Astrocyte (in vitro differentiated cells and primary cell): ENCODE results near the gene ZNF407. TPM values are rescaled to one million over a fixed set of nuclear protein-coding genes. Genes with fewer than 3 reads are reported as not detected.

Source experiments
- DNase-seq: peaks from one replicate; pipeline ENCODE4 v3.0.0-alpha.2; 2010; ENCODE audit warnings: low read depth
- FAIRE-seq: peaks from 2 replicates; lab custom pipeline; 2011; peaks lifted over from hg19 to GRCh38; lab: Jason Lieb, UNC
- H2AFZ ChIP-seq: 2 replicates; pipeline ENCODE4 v1.6.0; 2012; ENCODE audit warnings: low read depth, low read length, inconsistent platforms
- H3K27ac ChIP-seq: 2 replicates; pipeline ENCODE4 v1.5.1; 2011; ENCODE audit warnings: low read depth, low read length, inconsistent platforms
- H3K27me3 ChIP-seq: 2 replicates; pipeline ENCODE4 v1.6.0; 2011; ENCODE audit warnings: low read length, inconsistent platforms; ENCODE audit not compliant: insufficient read depth
- H3K36me3 ChIP-seq: 2 replicates; pipeline ENCODE4 v1.5.1; 2011; ENCODE audit warnings: low read length, inconsistent platforms; ENCODE audit not compliant: insufficient read depth
- H3K4me1 ChIP-seq: 2 replicates; pipeline ENCODE4 v1.5.1; 2011; ENCODE audit warnings: low read length, inconsistent platforms; ENCODE audit not compliant: insufficient read depth
- H3K4me2 ChIP-seq: 2 replicates; pipeline ENCODE4 v1.6.0; 2012; ENCODE audit warnings: low read length, inconsistent platforms
- H3K4me3 ChIP-seq: 2 replicates; pipeline ENCODE4 v1.5.1; 2011; ENCODE audit warnings: low read depth, mild to moderate bottlenecking, low read length, inconsistent platforms; ENCODE audit not compliant: insufficient read depth
- H3K79me2 ChIP-seq: 2 replicates; pipeline ENCODE4 v1.6.0; 2012; ENCODE audit warnings: mild to moderate bottlenecking, low read length, inconsistent platforms; ENCODE audit not compliant: insufficient read depth
- H3K9ac ChIP-seq: 2 replicates; pipeline ENCODE4 v1.6.0; 2012; ENCODE audit warnings: mild to moderate bottlenecking, low read length, inconsistent platforms
- H3K9me3 ChIP-seq: 2 replicates; pipeline ENCODE4 v1.5.1; 2012; ENCODE audit warnings: low read depth, mild to moderate bottlenecking, low read length, inconsistent platforms; ENCODE audit not compliant: insufficient read depth
- H4K20me1 ChIP-seq: 2 replicates; pipeline ENCODE4 v1.6.0; 2012; ENCODE audit warnings: low read length, inconsistent platforms; ENCODE audit not compliant: insufficient read depth
- H3K27ac Mint-ChIP-seq: one replicate; pipeline ENCODE4 v1.8.0; 2021; ENCODE audit warnings: mild to moderate bottlenecking, mixed read lengths; ENCODE audit not compliant: unreplicated experiment
- H3K27me3 Mint-ChIP-seq: one replicate; pipeline ENCODE4 v1.8.0; 2021; ENCODE audit warnings: low read depth, mixed read lengths; ENCODE audit not compliant: unreplicated experiment
- H3K36me3 Mint-ChIP-seq: one replicate; pipeline ENCODE4 v1.8.0; 2021; ENCODE audit warnings: low read depth, mixed read lengths; ENCODE audit not compliant: unreplicated experiment
- H3K4me1 Mint-ChIP-seq: one replicate; pipeline ENCODE4 v1.8.0; 2021; ENCODE audit warnings: low read depth, mixed read lengths; ENCODE audit not compliant: unreplicated experiment
- H3K4me3 Mint-ChIP-seq: one replicate; pipeline ENCODE4 v1.8.0; 2021; ENCODE audit warnings: mild to moderate bottlenecking, moderate library complexity, mixed read lengths; ENCODE audit not compliant: unreplicated experiment
- H3K9me3 Mint-ChIP-seq: one replicate; pipeline ENCODE4 v1.8.0; 2021; ENCODE audit warnings: mild to moderate bottlenecking, mixed read lengths; ENCODE audit not compliant: unreplicated experiment
- EZH2 ChIP-seq: IDR thresholded peaks from 2 replicates; pipeline ENCODE4 v1.6.1; 2012; ENCODE audit warnings: mild to moderate bottlenecking, low read length, inconsistent platforms; ENCODE audit not compliant: insufficient read depth
- total RNA-seq: library from RNA; stranded (reverse); gene quantifications from 2 replicates; pipeline ENCODE4 v1.2.1, GENCODE V29; 2021
- TF ChIP-seq, protein P1 (sequence below): IDR thresholded peaks from 2 replicates; pipeline ENCODE4 v1.5.1; 2011; ENCODE audit warnings: low read depth, mild to moderate bottlenecking, inconsistent platforms, low read length, moderate library complexity; ENCODE audit not compliant: insufficient read depth

The ZNF407 gene
- total RNA-seq, 1 donor from 2014 or later, result 13.8 TPM

DNA sequence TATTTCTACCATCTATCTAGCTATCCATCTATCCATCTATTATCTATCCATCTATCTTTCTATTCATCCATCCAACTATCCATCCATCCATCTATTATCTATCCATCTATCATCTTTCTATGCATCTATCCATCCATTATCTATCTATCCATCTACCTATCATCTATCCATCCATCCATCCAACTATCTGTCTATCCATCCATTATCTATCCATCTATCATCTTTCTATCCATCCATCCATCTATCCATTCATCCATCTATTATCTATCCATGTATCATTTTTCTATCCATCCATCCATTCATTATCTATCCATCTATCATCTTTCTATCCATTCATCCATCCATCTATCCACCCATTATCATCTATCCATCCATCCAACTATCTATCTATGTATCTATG, 24.6 kb upstream of the ZNF407 start:
- no peaks in the 10 kb centered on the region for H3K27me3 ChIP-seq
- no peak overlapping the region for H3K27ac ChIP-seq
- no peak overlapping the region for H2AFZ ChIP-seq
- no peaks in the 10 kb centered on the region for H4K20me1 ChIP-seq
- peaks cover 14% of the 10 kb centered on the region for H3K27me3 Mint-ChIP-seq
- H3K27ac Mint-ChIP-seq, result no peak overlapping the region
- no peak for DNase-seq
- peaks cover 2% of the 10 kb centered on the region for H3K4me1 Mint-ChIP-seq
- H3K9me3 Mint-ChIP-seq, result peaks cover 11% of the 10 kb centered on the region
- no peak overlapping the region for H3K4me3 Mint-ChIP-seq
- H3K4me2 ChIP-seq, result no peak overlapping the region
- no peaks in the 10 kb centered on the region for H3K36me3 Mint-ChIP-seq
- no peaks in the 10 kb centered on the region for H3K79me2 ChIP-seq
- TF ChIP-seq, protein P1, sequence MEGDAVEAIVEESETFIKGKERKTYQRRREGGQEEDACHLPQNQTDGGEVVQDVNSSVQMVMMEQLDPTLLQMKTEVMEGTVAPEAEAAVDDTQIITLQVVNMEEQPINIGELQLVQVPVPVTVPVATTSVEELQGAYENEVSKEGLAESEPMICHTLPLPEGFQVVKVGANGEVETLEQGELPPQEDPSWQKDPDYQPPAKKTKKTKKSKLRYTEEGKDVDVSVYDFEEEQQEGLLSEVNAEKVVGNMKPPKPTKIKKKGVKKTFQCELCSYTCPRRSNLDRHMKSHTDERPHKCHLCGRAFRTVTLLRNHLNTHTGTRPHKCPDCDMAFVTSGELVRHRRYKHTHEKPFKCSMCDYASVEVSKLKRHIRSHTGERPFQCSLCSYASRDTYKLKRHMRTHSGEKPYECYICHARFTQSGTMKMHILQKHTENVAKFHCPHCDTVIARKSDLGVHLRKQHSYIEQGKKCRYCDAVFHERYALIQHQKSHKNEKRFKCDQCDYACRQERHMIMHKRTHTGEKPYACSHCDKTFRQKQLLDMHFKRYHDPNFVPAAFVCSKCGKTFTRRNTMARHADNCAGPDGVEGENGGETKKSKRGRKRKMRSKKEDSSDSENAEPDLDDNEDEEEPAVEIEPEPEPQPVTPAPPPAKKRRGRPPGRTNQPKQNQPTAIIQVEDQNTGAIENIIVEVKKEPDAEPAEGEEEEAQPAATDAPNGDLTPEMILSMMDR, result no peak
- TF ChIP-seq EZH2, result no peak
- H3K4me1 ChIP-seq, result no peaks in the 10 kb centered on the region
- H3K9me3 ChIP-seq, result no peaks in the 10 kb centered on the region
- no peak for FAIRE-seq
- H3K9ac ChIP-seq, result no peak overlapping the region
- H3K4me3 ChIP-seq, result no peak overlapping the region
- no peaks in the 10 kb centered on the region for H3K36me3 ChIP-seq

DNA sequence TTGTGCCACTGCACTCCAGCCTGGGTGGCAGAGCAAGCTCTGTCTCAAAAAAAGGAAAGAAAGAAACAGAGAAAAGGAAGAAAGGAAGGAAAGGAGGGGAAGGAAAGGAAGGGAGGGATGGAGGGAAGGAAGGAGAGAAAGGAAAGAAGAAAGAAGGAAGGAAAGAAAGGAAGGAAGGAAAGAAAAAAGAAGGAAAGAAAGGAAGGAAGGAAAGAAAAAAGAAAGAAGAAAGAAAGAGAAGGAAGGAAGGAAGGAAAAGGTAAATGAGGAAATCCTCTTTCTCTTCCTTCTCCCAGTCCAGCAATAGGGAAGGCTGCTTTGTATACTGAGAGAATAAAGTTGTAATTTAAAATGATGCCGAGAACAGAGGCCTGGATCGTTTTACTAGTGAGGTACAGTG, 22.8 kb upstream of the ZNF407 start:
- peaks cover 4% of the 10 kb centered on the region for H3K27me3 Mint-ChIP-seq
- Histone ChIP-seq H3K9ac (no peak overlapping the region), H4K20me1 (no peaks in the 10 kb centered on the region), H3K4me3 (no peak overlapping the region), H3K4me1 (no peaks in the 10 kb centered on the region), H3K4me2 (no peak overlapping the region), H3K79me2 (no peaks in the 10 kb centered on the region), H3K9me3 (no peaks in the 10 kb centered on the region), H3K27me3 (peaks cover 4% of the 10 kb centered on the region), H2AFZ (no peak overlapping the region), H3K36me3 (no peaks in the 10 kb centered on the region), H3K27ac (no peak overlapping the region)
- H3K4me1 Mint-ChIP-seq, result peaks cover 2% of the 10 kb centered on the region
- FAIRE-seq (no peak), DNase-seq (no peak)
- TF ChIP-seq EZH2, result no peak
- TF ChIP-seq, protein P1, result no peak
- peaks cover 2% of the 10 kb centered on the region for H3K36me3 Mint-ChIP-seq
- no peak overlapping the region for H3K4me3 Mint-ChIP-seq
- H3K27ac Mint-ChIP-seq, result no peak overlapping the region
- peaks cover 7% of the 10 kb centered on the region for H3K9me3 Mint-ChIP-seq

DNA sequence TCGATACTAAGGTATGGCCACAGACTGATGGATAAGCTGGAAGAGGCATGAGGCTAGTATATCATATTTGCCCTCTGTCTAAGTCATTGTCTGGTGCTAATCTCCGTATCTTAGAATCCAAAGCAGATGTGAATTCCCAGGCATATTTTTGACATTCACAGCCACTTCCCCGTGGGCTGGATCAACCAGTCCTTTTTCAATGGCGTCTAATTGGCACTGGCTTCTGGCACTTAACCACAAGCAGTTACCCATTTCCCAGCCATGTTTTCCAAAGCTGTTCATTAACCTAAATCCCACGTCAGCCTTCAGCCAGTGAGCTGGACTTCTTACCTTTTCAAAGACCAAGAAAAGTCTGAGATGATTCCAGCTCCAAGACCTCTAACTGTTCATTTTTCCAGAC, 20.7 kb upstream of the ZNF407 start:
- H3K27ac ChIP-seq, result no peak overlapping the region
- H3K4me1 Mint-ChIP-seq, result peaks cover 2% of the 10 kb centered on the region
- peaks cover 4% of the 10 kb centered on the region for H3K27me3 ChIP-seq
- no peaks in the 10 kb centered on the region for H3K4me1 ChIP-seq
- H3K27me3 Mint-ChIP-seq, result peaks cover 5% of the 10 kb centered on the region
- no peaks in the 10 kb centered on the region for H4K20me1 ChIP-seq
- H2AFZ ChIP-seq, result no peak overlapping the region
- H3K36me3 ChIP-seq, result no peaks in the 10 kb centered on the region
- FAIRE-seq (no peak), DNase-seq (no peak)
- peaks cover 2% of the 10 kb centered on the region for H3K36me3 Mint-ChIP-seq
- H3K4me2 ChIP-seq, result no peak overlapping the region
- H3K27ac Mint-ChIP-seq, result no peak overlapping the region
- no peak overlapping the region for H3K4me3 ChIP-seq
- no peak overlapping the region for H3K9ac ChIP-seq
- peaks cover 3% of the 10 kb centered on the region for H3K9me3 Mint-ChIP-seq
- no peaks in the 10 kb centered on the region for H3K9me3 ChIP-seq
- H3K79me2 ChIP-seq, result no peaks in the 10 kb centered on the region
- no peak overlapping the region for H3K4me3 Mint-ChIP-seq
- TF ChIP-seq, protein P1, result no peak
- no peak for TF ChIP-seq EZH2
